AML-193 (cell line): ENCODE results near the gene CALU.

Experiments
- DNase-seq, 2 experiments: peaks; one replicate each; lab custom pipeline; 2025; lab: John Stamatoyannopoulos, UW

Gene CALU

DNA sequence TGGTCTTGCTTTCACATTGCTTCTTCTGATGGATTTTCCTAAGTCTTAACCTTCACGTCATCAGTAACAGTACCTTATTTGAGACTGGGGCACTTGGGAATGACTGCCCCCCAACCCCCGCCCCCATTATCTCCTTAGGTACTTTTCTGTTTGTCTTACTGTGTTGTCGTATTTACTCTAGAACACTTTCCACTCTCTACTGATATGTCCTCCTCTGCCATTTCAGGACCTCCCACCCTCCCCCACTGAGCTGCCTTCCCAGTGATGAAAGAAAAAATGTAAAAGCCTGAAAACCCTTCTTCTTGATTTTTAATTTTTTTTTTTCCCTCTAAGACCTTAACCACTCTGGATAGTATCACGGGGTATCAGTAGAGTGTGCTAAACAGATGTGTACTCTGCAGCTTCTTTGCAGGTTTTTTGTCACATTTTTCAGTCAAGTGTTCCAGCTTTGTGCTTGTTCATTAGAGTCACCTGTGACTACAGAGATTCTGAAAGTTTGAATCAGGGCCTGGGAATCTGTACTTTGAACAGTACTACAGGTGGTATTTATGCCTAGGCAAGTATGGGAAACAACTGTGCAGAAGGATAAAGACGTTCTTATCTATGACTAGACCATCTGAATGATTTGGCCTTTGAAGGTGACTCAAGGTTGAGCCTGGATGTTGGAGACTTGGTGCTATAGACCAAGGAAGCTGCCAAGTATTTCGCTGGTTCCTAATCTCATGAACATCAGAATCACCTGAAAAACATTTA is 8.3 kb downstream of the CALU start:
- no peak for DNase-seq

DNA sequence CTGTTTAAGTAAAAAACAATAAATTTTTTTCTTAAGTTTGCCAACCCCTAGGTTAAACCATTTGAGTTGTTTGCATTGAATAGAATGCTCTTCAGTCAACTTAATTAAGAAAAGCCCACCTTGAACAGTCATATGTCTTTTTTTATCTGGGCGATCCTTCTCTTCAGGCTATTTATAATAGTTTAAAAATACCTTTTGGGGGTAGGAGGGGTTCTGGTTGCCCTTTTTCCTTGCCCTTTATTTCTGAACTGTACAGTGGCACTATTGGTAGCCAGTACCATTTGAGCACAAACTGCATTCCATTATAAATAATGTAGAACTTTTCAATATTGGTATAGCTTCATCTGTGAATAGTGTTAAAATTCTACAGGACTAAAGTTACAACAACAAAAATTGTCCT is 13.1 kb downstream of the CALU start:
- DNase-seq, result no peak

DNA sequence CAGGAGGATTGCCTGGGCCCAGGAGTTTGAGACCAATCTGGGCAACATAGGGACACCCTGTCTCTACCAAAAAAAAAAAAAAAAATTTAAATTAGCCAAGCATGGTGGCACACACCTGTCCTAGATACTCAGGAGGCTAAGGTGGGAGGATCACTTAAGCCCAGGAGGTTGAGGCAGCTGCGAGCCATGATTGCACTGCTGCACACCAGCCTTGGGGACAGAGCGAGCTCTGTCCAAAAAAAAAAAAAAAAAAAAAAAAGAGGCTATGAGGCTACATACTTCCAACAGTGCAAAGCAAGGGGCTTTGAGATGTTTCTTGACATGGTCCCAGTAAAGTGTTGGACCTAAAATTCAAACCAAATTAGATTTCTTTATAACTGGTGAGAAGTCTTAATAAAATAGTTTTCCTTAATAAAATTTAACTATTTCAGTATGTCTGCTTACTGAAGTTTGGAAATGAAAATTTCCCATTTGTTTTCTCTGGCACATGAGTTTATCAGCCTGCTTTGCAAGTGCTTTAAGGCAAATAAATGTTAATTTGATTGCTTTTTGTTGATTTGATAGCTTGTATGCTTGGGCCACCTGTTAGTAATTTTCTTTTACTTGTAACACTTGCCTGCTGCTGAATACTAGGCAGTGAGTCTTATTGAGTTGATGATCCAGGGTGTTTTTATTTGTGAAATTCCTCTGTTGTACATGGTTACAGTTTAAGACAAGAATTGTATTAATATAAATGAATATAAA is 16.1 kb downstream of the CALU start:
- no peak for DNase-seq

DNA sequence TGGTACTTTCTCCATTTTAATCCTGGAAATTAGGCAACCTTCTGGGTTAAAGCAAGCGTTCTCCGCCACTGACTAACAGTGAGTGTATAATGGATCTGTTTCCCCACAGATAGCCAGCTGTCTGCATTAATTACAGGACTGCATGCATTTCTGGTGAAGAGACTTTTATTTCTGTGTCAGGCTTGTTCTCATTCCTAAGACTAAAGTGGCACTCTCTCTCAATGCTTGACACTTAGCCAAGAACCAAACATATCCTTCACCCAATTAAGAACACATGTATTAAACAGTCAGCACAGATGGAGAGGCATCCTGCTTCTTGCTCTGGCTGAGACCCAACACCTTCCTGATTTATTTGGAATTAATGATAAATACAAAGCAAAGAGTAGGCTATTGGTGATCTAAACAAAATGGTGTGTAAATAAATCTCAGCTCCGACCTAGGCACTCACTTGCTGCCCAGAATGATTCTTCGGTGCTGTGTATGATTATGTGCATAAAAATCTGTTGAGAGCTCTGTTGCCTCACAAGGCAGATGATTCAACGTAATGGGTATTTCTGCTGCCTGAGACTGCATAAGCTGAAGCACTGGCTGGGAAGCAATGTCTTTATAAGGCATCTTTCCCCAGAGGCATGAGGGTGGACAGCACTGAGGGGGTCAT is 16.8 kb downstream of the CALU start:
- DNase-seq, result no peak

DNA sequence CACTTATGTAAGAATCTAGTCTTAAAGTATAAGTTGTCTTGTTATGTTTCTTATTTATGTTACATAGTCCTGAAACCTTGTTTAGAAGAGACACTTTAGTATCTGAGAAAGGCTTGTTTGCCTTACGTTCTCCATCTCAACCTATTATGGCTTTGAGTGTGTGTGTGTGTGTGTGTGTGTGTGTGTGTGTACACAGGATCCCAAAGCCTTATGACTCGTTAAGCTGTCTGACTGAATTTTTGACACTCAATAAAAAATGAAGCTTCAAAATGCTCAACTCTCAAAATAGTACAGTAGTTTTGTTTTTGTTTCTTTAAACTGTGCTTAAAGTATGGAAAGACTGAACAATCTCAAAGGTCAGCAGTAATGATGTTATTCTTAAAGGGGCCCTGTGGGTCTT is 18.0 kb downstream of the CALU start:
- DNase-seq, result no peak

DNA sequence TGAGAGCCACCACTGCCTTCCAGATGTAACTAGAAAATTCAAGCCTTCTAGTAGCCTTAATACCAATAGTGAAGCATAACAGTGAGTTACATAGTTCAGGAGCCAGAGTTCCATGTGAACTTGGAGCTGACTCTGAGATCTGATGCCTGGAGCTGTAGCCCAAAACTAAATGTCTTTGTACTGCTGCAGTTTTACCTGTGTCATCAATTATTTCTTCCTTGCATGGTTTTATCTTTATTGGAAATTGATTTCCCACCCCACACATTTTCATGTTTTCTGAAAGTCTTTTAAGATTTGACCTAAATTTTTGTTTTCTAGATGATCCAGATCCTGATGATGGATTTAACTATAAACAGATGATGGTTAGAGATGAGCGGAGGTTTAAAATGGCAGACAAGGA is 19.4 kb downstream of the CALU start:
- DNase-seq, result no peak

DNA sequence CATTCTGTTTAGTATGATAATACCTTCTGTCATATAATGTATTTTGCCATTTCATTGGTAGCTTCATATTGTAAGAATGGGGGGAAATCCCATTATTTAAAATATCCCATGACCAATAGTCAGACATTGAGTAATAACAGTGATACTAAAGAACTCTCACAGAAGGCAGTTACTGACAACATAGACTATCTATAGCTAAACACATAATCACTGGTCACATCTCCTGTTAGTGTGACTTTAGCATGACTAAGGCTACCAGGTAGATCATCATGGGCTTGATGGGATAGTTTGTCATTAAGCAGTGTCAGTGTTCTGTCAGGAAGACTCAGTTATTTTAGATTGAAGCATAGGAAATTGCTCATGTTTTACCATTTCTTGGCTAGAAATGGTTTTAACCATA is 20.1 kb downstream of the CALU start:
- DNase-seq, result no peak

DNA sequence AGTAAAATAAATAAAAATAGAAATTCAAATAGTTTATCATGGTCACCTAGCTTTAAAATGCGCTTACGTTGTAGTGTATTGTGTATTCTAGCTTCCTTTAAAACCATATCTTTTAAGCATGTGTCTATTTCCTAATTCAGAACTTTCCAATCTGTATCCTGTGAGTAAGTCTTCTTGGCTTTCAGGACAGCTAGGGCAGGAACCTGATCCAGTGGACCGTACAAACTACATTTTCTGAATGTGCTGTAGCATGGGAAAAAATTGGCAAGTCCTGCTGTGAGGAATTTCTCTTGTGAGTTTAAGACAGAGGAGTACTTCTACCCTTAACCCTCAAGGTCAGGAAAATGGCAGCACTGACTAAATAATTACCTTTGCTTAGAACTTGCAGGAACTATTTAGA is 24.4 kb downstream of the CALU start:
- DNase-seq, result no peak

DNA sequence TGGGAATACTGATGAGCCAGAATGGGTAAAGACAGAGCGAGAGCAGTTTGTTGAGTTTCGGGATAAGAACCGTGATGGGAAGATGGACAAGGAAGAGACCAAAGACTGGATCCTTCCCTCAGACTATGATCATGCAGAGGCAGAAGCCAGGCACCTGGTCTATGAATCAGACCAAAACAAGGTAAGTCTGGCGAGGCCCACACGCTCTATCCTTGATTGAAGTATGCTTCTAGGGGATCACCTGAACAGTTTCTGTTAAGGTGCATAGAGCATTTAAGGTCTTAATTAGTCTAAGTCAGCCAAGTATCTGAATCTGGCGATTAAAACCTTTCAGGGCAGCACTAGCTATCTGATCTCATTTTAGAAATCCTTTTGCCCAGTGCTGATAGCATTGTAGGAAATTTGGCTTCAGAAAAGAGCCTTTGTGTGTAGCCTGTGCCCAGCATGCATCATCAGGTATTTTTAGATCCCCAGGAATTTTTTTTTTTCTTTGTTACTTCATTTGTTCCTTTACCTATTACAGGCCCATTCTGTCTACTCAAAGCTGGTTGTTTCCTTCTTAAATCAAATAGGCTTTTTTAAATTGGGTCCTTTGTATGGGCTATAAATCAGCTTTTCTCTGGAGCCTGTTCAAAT is 28.4 kb downstream of the CALU start:
- DNase-seq, result no peak

DNA sequence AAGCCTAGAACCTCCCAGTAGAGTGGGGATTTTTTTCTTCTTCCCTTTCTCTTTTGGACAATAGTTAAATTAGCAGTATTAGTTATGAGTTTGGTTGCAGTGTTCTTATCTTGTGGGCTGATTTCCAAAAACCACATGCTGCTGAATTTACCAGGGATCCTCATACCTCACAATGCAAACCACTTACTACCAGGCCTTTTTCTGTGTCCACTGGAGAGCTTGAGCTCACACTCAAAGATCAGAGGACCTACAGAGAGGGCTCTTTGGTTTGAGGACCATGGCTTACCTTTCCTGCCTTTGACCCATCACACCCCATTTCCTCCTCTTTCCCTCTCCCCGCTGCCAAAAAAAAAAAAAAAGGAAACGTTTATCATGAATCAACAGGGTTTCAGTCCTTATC is 31.1 kb downstream of the CALU start:
- DNase-seq, result no peak

DNA sequence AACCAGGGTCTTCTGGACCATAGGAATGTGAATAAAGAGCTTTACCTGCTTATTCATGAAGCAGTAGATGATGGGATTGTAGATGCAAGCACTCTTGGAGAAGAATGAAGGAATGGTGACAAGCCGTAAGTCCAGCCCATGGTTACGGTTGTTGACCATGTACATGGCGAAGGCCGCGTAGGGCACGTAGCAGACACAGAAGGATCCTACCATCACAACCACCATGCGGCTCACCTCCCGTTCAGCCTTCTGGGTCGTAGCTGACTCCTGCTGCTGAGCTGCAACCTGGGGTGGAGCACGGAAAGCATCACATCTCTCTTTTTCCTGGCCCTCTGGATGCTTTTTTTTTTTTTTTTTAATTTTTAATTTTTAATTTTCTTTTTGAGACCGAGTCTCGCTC is 34.4 kb downstream of the CALU start:
- DNase-seq, result no peak

DNA sequence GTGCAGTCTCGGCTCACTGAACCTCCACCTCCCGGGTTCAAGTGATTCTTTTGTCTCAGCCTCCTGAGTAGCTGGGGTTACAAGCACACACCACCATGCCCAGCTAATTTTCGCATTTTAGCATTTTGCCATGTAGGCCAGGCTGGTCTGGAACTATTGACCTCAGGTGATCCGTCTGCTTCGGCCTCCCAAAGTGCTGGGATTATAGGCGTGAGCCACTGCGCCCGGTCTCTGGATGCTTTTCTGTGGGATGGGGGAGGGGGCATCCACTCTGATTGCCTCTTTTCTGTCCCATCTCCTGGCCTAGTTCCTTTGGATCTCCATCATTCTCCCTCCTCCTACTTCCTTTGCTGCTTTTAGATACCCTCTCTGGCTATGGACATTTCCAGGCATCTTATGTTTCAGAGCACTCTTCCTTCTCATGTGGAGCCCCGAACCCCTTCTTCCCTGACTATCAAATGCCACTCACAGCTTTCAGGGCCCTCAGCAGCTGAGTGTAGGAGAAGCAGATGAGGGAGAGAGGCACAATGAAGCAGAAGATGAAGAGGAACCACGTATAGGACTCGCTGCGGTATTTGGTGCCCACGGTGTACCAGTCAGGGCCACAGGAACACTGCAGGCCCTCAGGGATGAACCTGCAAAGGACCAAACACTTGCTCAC is 35.0 kb downstream of the CALU start:
- DNase-seq, result no peak

DNA sequence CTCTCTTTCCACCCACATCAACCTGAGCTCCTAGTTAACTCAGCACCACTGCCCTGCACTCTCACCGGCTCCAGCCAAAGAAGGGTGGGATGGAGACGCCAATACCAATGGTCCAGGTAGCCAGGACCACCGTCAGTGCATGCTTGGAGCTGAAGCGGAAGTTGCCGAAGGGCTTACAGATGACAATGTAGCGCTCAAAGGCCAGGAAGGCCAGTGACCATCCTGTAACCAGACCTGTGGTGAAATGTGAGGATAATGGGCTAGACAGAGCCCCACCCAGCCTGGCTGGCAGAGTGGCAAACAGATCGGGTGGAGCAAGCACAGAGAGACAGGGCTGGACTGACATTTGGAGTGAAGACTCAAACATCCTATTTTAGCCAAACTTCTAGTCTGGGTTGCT is 35.8 kb downstream of the CALU start:
- DNase-seq, result no peak

DNA sequence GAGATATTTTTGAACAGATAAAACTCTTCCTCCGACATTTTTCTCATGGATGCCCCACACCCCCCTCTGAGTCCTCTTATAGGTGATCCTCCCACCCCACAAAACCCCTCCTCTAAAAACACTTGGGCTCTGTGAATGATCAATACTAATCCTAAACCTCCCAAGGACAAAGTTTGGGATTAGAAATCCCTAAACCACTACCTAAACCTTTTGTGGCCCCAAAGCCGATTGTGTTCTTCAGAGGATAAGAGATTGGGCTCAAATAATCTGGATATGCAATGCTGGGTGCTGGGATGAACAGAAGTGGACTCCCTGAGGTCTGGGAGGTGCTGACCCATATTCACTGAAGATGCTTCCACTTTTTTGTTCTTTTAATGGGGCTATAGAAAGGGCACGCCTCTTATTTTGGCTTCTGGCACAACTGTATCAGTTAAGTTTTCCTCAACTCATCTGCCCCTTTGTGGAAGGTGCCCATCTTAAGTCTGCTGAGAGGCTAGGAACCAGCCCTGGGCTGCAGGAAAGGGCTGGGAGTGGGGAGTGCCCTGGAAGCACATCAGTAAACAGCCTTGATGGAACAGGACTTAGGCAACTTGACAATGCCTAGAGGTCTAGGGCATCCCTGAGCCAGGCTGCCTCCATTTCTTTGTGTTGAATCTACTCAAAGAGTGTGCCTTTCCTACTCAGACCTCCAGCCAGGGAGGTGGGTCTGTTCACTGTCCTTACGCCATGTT is 36.8 kb downstream of the CALU start, which contains the start of gene OPN1SW:
Gene OPN1SW, minus strand, starts transcription at position 51 of the 731 bp plus-strand sequence. Its CDS starts 13 bp downstream, at position 38.
- no peak for DNase-seq

DNA sequence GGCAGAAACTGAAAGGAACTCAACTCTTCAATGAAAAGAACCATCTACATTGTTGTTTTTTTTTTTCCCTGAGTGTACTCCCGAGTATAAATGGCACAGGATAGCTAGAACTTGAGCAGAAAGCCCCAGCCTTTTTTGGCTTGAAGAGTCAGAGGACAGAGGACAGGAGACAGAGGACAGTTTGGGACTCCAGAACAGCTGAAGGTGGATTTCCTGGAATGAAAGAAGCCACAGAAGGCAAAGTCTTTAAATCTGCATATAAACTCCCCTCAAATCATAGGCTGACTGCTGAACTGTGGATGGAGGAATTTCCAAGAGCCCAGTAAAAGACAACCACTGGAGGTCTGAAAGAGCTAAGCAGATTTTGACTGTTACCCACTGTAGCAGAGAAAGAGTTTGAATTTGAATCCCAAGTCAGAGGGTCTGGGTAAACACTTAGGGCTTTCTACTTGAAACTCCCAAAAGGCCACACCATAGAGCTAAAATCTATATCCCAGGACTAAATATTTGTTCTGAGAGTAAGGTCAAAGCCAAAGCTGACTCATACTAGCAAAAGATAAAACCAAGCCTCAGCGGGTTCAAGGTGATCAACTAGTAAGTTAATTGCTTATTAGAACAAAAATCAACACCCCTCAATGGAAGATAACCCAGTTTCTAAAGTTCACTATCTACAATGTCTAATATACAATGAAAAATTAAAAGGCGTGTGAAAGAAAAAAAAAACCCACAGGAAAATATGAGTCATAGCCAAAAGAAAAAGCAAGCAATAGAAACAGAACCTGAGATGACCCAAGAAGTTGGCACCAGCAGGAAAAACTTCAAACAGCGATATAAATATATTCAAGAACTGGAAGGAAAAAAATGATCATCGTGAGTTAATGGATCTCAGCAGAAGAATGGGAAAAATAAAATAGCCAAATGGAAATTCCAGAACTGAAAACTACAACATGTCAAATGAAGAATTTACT is 38.3 kb downstream of the CALU start:
- DNase-seq, result no peak

DNA sequence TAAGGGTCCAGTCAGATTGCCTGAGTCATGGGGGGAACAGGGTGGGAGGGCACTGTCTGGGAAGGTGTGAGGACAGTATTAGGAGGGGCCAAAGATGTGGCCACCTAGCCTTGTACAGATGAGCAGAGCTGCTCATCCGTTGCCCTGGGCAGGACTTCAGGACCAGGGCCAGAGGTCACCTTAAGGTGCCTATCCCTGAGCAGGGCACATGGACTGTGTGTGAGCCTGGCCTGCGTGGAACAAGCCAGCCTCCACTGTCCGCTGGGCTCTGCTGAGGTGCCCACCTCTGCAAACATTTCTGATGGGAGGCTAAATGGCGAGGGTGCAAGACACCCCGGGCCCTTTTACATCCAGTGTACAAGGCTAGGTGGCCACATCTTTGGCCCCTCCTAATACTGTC is 39.8 kb downstream of the CALU start:
- DNase-seq, result no peak

DNA sequence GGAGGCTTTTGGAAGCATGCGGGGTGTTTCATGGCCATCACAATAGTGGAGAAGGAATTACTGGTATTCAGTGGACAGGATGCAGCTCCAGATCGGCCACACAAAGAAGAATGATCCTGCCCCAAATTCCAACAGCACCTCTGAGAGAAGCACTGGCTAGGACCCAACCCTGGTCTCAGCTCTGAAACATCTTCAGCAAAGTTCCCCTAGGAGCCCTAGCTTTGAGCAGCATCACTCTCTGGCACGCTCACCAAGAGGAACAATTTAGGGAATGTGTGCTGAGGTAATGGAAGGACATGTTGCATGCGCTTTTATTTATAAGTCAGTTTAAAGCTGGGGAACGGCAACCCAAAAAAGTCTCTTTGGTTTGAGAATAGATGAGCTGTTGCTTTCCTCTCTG is 42.0 kb downstream of the CALU start:
- DNase-seq, result no peak

DNA sequence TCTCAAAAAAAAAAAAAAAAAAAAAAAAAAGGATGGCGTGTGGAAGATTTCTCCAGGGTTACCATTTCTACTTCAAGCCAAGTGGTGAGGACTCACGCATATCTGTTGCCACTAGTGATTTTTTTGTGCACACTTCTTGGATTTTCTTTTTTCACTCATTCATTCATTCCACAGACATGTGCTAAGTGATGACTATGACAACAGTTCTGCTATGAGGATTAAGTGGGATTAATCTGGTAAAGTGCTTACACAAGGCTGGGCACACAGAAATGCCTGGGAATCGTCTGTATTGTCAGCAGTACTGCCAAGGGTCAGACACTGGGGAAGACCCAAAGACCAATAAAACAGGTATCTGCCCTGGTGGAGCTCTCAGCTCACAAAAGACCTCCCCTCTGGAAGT is 42.7 kb downstream of the CALU start:
- DNase-seq, result no peak

DNA sequence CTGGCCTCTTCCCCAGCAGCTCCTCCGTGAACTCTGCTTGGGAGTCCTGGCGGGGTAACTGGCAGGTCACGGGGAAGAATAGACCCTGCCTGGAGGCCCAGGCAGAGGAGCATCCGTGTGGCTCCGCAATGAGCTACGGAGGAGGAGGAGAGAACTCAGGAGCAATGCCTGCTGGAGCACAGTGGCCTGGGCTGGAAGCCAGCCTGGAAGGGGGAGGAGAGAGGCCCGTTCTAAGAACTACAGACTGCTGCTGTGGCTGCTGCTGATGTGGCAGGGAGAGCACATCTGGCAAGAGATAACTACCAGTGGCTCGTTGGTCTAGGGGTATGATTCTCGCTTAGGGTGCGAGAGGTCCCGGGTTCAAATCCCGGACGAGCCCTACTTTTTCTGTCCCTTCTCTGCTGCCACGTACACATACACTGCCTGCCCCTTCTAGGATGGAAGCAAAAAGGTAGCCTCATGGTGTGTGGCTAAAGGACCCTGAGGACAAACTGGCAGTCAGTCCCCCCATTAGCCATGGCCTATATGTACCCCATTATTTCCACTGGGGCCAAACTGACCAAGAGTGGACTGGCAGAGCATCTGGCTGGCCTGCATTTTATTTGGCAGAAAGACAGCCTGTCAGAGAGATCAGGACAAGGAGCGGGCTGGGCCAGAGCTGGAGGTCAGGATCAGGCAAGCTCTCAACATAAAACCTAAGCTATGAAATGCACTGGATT is 44.1 kb downstream of the CALU start:
- no peak for DNase-seq

DNA sequence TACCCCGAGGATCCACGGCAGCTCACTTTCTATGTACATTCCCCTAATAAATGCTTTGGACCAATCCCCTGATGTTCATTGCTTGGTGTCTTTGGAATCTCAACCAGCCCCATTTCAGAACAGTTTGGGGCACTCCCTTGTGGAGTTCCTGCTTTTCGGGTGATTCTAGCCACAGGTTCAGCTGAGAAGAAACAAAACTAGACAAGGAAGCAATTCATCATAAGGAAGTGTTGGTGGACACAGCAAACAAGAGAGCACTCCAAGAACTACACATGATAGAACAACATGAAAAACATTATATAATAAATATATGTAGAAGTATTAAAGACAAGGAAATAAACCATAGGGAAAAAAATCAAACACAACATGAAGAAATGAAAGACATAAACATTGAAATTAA is 46.6 kb downstream of the CALU start:
- DNase-seq, result no peak
